GM21423 (cell line): ENCODE results near the gene JUP.
"Not testable (repeated sequence)": the region's sequence is repeated elsewhere in the genome, so short reads cannot be mapped to it uniquely, and the experiment has no call there.

Source experiments
- ATAC-seq: cut with Tn5 transposase; IDR thresholded peaks from one replicate; pipeline ENCODE4 v1.9.1; 2021; ENCODE audit warnings: mild to moderate bottlenecking, moderate library complexity; ENCODE audit not compliant: unreplicated experiment

Gene JUP

DNA sequence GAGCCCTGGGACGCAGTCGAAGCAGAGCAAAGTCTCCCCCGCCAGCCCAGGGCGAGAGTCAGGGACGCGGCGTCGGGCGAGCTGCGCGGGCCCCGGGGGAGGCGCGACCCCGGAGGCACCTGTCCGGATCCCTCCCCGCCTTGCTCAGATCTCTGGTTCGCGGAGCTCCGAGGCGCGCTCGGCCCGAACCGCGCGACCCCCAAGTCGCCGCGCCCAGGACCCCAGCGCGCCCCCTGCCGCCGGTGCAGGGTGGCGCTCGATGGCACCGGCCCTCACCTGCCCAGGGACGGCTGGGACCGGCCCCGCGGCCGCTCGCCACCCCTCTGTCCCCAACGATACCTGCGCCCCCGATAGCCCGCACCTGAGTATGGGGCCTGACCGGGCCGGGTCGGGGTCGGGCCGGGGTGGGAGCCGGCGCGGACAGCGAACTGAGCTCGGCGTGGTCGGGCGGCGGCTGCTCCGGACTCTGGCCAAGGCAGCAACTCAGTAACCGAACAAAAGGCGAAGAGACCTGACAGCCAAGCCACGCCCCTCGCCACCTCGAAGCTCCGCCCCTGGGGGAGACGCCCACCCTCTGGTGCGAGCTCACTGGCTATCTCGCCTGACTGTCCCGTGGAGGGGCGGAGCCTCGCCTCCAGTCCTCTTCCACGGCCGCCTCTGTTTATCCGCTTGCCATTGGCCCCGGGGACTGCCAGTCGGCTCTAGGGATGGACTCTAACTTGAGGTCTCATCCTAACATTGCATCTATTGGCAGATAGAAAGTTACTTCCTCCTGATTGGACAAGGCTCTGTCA lies at the start of gene JUP:
JUP (minus strand) TSS at position 485 of the 794 bp plus-strand sequence. CDS start 14,857 bp downstream, outside the sequence.
- peak; percentile 74 for ATAC-seq

DNA sequence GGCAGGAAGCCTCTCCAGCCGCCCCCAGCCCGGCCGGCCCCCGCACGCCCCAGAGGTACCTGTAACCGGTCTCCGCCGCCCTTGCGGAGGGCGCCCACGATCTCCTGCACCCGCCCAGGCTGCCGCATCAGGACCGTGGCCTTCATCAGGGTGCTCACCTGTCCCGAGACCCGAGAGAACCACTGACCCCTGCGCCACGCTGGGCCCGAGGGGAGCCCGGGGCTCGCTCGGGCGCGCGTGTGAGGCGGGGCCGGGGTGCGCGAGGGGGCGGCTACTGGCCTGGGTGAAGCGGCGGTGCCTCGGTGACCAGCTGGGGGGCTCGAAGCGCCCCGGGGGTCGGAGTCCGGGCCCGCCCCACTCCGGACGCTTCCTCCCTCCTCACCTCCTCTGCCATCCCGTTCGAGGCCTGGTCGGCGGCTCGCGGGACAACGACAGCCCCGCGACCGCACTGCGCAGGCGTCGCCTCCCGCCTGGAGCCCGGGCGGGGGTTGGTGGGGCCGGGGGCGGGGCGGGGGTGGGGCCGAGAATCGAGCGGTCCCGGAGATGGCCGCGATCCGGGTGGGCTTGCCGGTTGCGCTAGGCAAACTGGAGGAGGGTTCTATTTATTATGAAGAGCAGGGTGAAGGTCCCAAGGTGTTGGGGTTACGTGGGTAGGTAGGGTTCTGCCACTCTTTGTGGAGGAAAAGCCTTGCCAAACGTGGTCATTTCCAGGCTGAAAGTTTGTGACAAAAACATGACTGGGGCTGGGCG lies 49.5 kb upstream of the JUP start, which contains the start of gene NT5C3B:
NT5C3B (minus strand) TSS at position 433 of the 750 bp plus-strand sequence; CDS start at position 394, 39 bp downstream.
- ATAC-seq: peak; percentile 45

DNA sequence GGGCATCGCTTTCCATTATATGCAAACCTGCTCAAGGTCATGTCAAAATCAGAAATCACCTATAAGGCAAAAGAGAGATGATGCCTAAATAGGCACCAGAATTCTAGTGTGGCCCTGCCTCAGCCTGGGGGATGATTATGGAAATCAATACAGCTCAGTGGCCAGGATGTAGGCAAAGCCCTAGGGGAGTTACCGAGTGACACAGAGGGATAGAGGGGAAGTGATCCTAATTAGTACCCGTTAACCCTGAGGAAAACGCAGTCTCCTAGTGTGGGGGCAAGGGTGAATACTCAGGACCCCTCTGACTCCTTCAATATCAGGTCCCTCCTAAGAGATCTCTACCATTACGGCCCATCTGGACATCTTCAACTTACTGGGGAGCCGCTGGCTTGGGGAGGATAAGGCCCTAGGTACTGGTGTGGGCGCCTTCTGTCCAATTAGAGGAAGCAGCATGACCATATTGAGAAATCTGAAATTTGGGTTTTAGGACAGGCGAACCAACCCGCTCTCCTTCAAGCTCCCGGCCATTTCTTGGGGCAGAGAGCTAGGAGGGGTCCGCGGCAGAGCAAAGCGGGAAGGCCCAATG lies 48.8 kb upstream of the JUP start:
- peak; percentile 38 for ATAC-seq

DNA sequence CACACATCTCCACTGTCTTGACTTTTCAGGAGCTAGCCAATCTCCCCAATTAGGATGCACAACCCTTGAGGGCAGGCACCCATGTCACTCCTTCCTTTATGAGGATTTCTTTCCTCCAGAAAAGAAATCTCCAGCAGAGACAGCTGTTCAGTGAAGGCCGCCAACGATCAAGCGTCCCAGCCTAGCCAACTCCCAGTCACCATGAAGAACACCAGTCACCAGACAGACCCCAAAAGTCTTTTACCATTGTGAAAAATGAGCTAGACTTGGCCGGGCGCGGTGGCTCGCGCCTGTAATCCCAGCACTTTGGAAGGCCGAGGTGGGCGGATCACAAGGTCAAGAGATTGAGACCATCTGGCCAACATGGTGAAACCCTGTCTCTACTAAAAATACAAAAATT lies 43.5 kb upstream of the JUP start:
- not testable (repeated sequence) for ATAC-seq

DNA sequence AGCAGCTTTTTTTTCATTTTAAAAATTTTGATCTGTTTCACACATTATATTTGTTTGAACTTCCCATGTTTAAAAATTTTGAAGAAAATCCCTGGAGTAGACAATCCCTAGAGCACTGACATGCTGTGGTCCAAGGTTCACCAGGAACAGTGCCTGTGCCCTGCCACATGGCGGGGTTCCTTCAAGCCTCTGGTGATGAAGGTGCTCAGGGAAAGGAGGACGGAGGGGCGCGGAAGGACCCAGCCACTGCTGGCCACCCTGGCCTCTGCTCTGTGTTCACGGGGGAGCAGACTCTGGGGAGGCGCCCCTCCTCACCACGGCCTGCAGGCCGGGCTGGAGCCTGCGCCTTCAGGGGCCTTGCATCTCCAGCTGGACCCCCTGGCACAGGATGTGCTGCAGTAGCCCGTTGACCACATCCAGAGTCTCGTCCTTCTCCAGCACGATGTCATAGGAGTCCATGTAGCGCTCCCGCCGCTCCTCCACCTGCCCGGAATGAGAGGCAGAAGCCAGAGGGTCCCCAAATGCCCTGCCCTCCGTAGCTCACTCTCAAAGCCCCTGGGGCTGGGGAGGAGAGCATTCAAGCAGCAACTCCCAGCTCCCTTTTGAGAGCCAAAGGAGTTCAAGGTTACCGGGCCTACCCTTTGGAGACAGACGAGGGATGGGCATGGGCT lies 38.8 kb upstream of the JUP start:
- no peak for ATAC-seq

DNA sequence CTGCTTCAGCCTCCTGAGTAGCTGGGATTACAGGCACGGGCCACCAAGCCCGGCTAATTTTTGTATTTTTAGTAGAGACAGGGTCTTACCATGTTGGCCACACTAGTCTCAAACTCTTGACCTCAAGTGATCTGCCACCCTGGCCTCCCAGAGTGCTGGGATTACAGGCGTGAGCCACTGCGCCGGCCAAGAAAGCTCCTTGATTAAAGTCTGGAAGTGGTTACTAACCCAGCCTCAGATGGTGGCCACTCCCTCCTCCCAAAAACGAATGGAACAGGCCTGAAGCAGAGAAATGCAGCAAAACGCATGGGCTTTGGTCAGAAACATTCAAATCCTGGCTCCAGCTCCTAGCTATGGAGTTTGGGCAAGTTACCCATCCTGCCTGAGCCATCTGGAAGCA lies 37.6 kb upstream of the JUP start:
- no peak for ATAC-seq

DNA sequence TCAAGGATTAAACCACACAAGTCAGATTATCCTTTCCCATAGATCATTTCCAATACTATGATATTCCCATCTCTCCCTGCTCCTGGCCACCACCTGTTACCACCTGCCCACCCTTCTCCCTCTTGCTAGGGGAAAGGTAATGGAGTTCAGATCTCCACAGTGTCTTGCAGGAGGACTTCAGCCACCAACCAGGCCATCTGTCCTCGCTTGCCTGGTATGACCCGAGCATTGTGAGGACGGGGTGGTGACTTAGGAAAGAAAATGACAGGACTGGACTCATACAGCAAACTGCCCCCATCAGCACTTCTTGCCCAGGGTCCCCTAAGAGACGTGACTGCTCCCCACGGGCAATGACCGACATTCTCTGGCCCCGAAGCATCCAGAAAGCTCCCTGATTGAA lies 37.1 kb upstream of the JUP start:
- no peak for ATAC-seq

DNA sequence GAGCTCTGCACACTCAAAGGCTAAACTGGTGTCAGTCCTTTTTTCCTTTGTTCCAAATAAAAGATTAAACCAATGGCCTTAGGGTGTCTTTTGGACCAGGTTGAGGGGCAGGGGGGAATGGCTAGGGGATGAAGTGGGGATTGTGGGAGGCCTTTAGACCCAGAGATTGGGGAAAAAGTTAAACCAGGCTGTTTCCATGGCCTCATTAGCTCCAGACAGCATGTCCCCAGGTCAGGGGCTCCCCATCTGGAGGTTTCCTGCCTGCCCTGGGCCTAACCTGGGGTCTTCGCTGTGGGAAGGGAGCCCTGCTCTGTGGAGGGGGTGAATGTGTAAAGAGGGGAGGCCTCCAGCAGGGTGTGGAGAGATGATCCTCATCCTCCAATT lies 36.6 kb upstream of the JUP start:
- no peak for ATAC-seq

DNA sequence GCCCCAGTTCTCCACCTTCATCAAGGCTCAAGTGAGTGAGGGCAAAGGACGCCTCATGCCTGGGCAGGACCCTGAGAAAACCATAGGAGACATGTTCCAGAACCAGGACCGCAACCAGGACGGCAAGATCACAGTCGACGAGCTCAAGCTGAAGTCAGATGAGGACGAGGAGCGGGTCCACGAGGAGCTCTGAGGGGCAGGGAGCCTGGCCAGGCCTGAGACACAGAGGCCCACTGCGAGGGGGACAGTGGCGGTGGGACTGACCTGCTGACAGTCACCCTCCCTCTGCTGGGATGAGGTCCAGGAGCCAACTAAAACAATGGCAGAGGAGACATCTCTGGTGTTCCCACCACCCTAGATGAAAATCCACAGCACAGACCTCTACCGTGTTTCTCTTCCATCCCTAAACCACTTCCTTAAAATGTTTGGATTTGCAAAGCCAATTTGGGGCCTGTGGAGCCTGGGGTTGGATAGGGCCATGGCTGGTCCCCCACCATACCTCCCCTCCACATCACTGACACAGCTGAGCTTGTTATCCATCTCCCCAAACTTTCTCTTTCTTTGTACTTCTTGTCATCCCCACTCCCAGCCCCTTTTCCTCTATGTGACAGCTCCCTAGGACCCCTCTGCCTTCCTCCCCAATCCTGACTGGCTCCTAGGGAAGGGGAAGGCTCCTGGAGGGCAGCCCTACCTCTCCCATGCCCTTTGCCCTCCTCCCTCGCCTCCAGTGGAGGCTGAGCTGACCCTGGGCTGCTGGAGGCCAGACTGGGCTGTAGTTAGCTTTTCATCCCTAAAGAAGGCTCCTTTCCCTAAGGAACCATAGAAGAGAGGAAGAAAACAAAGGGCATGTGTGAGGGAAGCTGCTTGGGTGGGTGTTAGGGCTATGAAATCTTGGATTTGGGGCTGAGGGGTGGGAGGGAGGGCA lies 36.0 kb upstream of the JUP start:
- no peak for ATAC-seq

- no peak for ATAC-seq
These were observed 35.3 kb upstream of the JUP start for GRCh38 chr17:41821776-41822175.

- no peak for ATAC-seq
These were observed 31.5 kb upstream of the JUP start for GRCh38 chr17:41818024-41818423.

DNA sequence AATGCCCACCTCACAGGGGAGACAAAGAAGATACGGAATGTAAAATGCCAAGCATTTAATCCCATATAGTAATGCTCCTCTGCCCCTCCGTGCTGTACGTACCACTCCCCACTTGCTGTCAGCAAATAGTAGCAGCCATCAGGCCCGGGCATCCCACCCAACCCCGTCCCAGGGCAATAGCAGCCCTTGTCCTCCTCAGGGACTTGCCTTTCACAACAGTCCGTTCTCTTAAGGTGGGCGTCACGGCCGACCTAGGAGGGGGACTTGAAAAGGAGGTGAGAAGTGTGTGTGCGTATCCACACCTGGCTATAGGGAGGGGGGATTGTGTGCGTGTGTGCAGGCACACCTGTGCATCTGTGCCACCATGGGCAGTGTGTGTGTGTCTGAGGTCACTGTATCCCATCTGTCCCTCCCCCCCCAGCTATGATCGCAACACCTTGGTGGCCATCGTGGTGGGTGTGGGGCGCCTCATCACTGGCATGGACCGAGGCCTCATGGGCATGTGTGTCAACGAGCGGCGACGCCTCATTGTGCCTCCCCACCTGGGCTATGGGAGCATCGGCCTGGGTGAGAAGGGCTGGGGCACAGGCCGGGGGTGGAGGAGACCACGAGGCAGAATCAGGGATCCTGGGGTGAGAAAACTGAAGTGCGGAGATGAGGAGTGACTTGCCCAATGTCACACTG lies 30.3 kb upstream of the JUP start:
- no peak for ATAC-seq

- no peak for ATAC-seq
These were observed 27.7 kb upstream of the JUP start for GRCh38 chr17:41814195-41814594.

- no peak for ATAC-seq
These were observed 27.2 kb upstream of the JUP start for GRCh38 chr17:41813699-41814124.

- ATAC-seq: no peak
These were observed 26.7 kb upstream of the JUP start for GRCh38 chr17:41813152-41813680.

GRCh38 chr17:41812381-41813151 lies 26.1 kb upstream of the JUP start, which contains the start of gene FKBP10:
FKBP10 (plus strand) TSS chr17:41813004; CDS start chr17:41813035, 31 bp downstream.
- no peak for ATAC-seq

GRCh38 chr17:41811549-41812380 lies 25.3 kb upstream of the JUP start, which contains the start of gene P3H4:
P3H4 (minus strand) TSS chr17:41811949; CDS start chr17:41811915, 34 bp downstream.
- ATAC-seq: peak; percentile 68
